ENCODE results near the gene TRPC1. TPM values are rescaled to one million over a fixed set of nuclear protein-coding genes. Genes with fewer than 3 reads are reported as not detected.
A peak's percentile ranks its signal among the peaks of the same experiment; 100 is the strongest.
"Not testable (repeated sequence)": the region's sequence is repeated elsewhere in the genome, so short reads cannot be mapped to it uniquely, and the experiment has no call there.

TRPC1 gene
- polyA plus RNA-seq (ENCODE audit: insufficient read depth in 1 of 5, insufficient read length in 5 of 5, low replicate concordance in 1 of 5) = 10 to 100 TPM; 10.0 to 19.0 (median 14.6) TPM
- long read RNA-seq, donor 1, full-length matches to known transcripts = 2 of 2 reads
- long read RNA-seq, donor 1, partial matches to known transcripts = 0 of 2 reads
- long read RNA-seq, donor 1, other reads (novel, unspliced or antisense) = 0 of 2 reads
- long read RNA-seq, donor 2, full-length matches to known transcripts = 1 of 1 reads
- long read RNA-seq, donor 2, partial matches to known transcripts = 0 of 1 reads
- long read RNA-seq, donor 2, other reads (novel, unspliced or antisense) = 0 of 1 reads
- long read RNA-seq, donor 3 = 0 reads
- long read RNA-seq, donor 4, full-length matches to known transcripts = 1 of 1 reads
- long read RNA-seq, donor 4, partial matches to known transcripts = 0 of 1 reads
- long read RNA-seq, donor 4, other reads (novel, unspliced or antisense) = 0 of 1 reads
- long read RNA-seq, donor 5, partial matches to known transcripts = 0 of 1 reads
- long read RNA-seq, donor 5, other reads (novel, unspliced or antisense) = 0 of 1 reads
- long read RNA-seq, donor 6, full-length matches to known transcripts = 1 of 1 reads
- long read RNA-seq, donor 6, partial matches to known transcripts = 0 of 1 reads
- long read RNA-seq, donor 6, other reads (novel, unspliced or antisense) = 0 of 1 reads
- long read RNA-seq, donor 7, full-length matches to known transcripts = 1 of 1 reads
- long read RNA-seq, donor 7, partial matches to known transcripts = 0 of 1 reads
- long read RNA-seq, donor 7, other reads (novel, unspliced or antisense) = 0 of 1 reads
- long read RNA-seq, donor 8 = 0 reads

GRCh38 chr3:142723968-142724681 is at the start of gene TRPC1:
Gene TRPC1, plus strand, starts transcription at chr3:142724034. Its CDS starts 526 bp downstream, at chr3:142724560.
- DNase-seq = peak; percentile 89 to 90

GRCh38 chr3:142676151-142676550 is 47.7 kb upstream of the TRPC1 start:
- DNase-seq = no peak

- no peak for DNase-seq
Measured at GRCh38 chr3:142680710-142681109, 43.1 kb upstream of the TRPC1 start.

- no peak for DNase-seq
Measured at GRCh38 chr3:142690613-142691012, 33.2 kb upstream of the TRPC1 start.

GRCh38 chr3:142691527-142691926 is 32.3 kb upstream of the TRPC1 start:
- no peak for DNase-seq

GRCh38 chr3:142693136-142693853 is 30.5 kb upstream of the TRPC1 start:
- no peak for DNase-seq

GRCh38 chr3:142694225-142694624 is 29.6 kb upstream of the TRPC1 start:
- no peak for DNase-seq

- DNase-seq = peak; percentile 52 to 73
Measured at GRCh38 chr3:142705198-142705597, 18.6 kb upstream of the TRPC1 start.

GRCh38 chr3:142706321-142707127 is 17.3 kb upstream of the TRPC1 start:
- DNase-seq = no peak

- no peak for DNase-seq
Measured at GRCh38 chr3:142709207-142709606, 14.6 kb upstream of the TRPC1 start.

GRCh38 chr3:142714882-142715281 is 9.0 kb upstream of the TRPC1 start:
- DNase-seq = not testable (repeated sequence)

- DNase-seq = no peak
Measured at GRCh38 chr3:142716102-142716501, 7.7 kb upstream of the TRPC1 start.

- DNase-seq = no peak
Measured at GRCh38 chr3:142723665-142723967, 218 bp upstream of the TRPC1 start.

GRCh38 chr3:142724682-142725356 is 985 bp downstream of the TRPC1 start:
- DNase-seq = peak; percentile 65 to 70

- no peak for DNase-seq
Measured at GRCh38 chr3:142725357-142725739, 1.5 kb downstream of the TRPC1 start.

GRCh38 chr3:142726017-142726416 is 2.2 kb downstream of the TRPC1 start:
- no peak for DNase-seq

- DNase-seq = no peak
Measured at GRCh38 chr3:142732066-142732465, 8.2 kb downstream of the TRPC1 start.

- no peak for DNase-seq
Measured at GRCh38 chr3:142734834-142735233, 11.0 kb downstream of the TRPC1 start.

- DNase-seq = no peak
Measured at GRCh38 chr3:142735462-142735861, 11.6 kb downstream of the TRPC1 start.

GRCh38 chr3:142738396-142738795 is 14.6 kb downstream of the TRPC1 start:
- no peak for DNase-seq

Data from right lung (tissue), 10 donors.